ENCODE measurements around the gene TEKTIP1. TPM values are rescaled to one million over a fixed set of nuclear protein-coding genes. Genes with fewer than 3 reads are reported as not detected.
A peak's percentile ranks its signal among the peaks of the same experiment; 100 is the strongest.

TEKTIP1 gene
- total RNA-seq, 8 experiments from 2014 or later = 0.50 to 4.3 (median 0.99) TPM

- in situ Hi-C loops (cut with MboI; ENCODE audit: low pct_unique_long_range_greater_than_20kb in 2 of 9, low sequenced_read_pairs in 9 of 9, unreplicated experiment in 9 of 9) = no loop called here
- no peak overlapping the region for H3K4me3 ChIP-seq
- no peak overlapping the region for H3K27ac ChIP-seq
- ATAC-seq (replicated peaks in 6 of 8) = peak in 3 of 8 experiments; percentile 9 to 11 (median 10)
- H3K4me1 ChIP-seq (replicated peaks in 1 of 2) = no peaks in the 10 kb centered on the region
- 84 to 93% (median 89%) methylated on average over 6 to 7 of the region's 37 CpGs; no CpG with 5 or more reads in 7 of the 10 experiments for WGBS, 10 experiments
Observed at GRCh38 chr19:3520166-3521103, 18.5 kb upstream of the TEKTIP1 start.

- no peak overlapping the region for H3K4me3 ChIP-seq
- no peaks in the 10 kb centered on the region for H3K4me1 ChIP-seq (replicated peaks in 1 of 2)
- no peak for ATAC-seq (replicated peaks in 6 of 8)
- no peak overlapping the region for H3K27ac ChIP-seq
- in situ Hi-C loops (cut with MboI; ENCODE audit: low pct_unique_long_range_greater_than_20kb in 2 of 9, low sequenced_read_pairs in 9 of 9, unreplicated experiment in 9 of 9) = no loop called here
- 40 to 100% (median 88%) methylated on average over 1 to 7 of the region's 7 CpGs; no CpG with 5 or more reads in 1 of the 10 experiments for WGBS, 10 experiments
Observed at GRCh38 chr19:3521104-3521445, 17.9 kb upstream of the TEKTIP1 start.

GRCh38 chr19:3522421-3523360, 16.3 kb upstream of the TEKTIP1 start:
- no peak for ATAC-seq (replicated peaks in 6 of 8)
- H3K27ac ChIP-seq = no peak overlapping the region

GRCh38 chr19:3523361-3524077, 15.5 kb upstream of the TEKTIP1 start:
- no peak for ATAC-seq (replicated peaks in 6 of 8)
- no peak overlapping the region for H3K27ac ChIP-seq
- no peaks in the 10 kb centered on the region for H3K4me1 ChIP-seq (replicated peaks in 1 of 2)
- no peak overlapping the region for H3K4me3 ChIP-seq
- 89 to 100% methylated on average over 1 to 5 of the region's 21 CpGs; no CpG with 5 or more reads in 8 of the 10 experiments for WGBS, 10 experiments
- in situ Hi-C loops (cut with MboI; ENCODE audit: low pct_unique_long_range_greater_than_20kb in 2 of 9, low sequenced_read_pairs in 9 of 9, unreplicated experiment in 9 of 9) = no loop called here

More at GRCh38 chr19:3522421-3523360, 16.3 kb upstream of the TEKTIP1 start:
- in situ Hi-C loops (cut with MboI; ENCODE audit: low pct_unique_long_range_greater_than_20kb in 2 of 9, low sequenced_read_pairs in 9 of 9, unreplicated experiment in 9 of 9) = no loop called here
- no peaks in the 10 kb centered on the region for H3K4me1 ChIP-seq (replicated peaks in 1 of 2)
- no peak overlapping the region for H3K4me3 ChIP-seq
- 80 to 100% (median 100%) methylated on average over 1 to 3 of the region's 40 CpGs; no CpG with 5 or more reads in 5 of the 10 experiments for WGBS, 10 experiments

GRCh38 chr19:3524078-3524842, 14.7 kb upstream of the TEKTIP1 start:
- 92 to 100% (median 100%) methylated on average over 1 to 9 of the region's 33 CpGs; no CpG with 5 or more reads in 5 of the 10 experiments for WGBS, 10 experiments
- Histone ChIP-seq H3K4me1 (replicated peaks in 1 of 2) (no peaks in the 10 kb centered on the region), H3K4me3 (no peak overlapping the region), H3K27ac (no peak overlapping the region)
- in situ Hi-C loops (cut with MboI; ENCODE audit: low pct_unique_long_range_greater_than_20kb in 2 of 9, low sequenced_read_pairs in 9 of 9, unreplicated experiment in 9 of 9) = no loop called here
- ATAC-seq (replicated peaks in 6 of 8) = peak in 1 of 8 experiments; percentile 8

DNA sequence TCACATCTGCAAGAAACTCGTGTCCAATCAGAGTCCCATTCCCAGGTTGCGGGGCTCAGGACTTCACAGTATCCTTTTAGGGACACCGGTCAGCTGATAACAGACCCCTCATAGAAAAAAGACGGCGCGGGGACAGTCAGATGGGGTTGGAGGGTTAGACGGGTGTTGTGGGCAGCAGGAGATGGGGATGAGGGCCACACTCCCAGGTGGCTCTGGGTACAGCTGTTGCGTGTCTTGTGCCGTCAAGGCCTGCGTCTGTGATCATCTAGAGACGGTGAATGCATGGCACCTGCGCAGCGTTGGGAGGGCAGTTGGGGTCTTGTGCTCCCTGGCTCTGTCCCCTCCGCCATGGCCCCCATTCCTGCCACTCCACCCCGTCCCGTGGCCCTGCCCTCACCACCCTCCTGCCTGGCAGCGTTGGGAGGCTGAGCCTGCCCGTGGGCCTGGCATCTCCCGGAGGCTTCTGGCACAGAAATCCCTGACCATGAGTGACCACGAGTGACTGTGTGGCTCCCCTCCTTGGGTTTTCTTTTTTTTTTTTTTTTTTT, 14.0 kb upstream of the TEKTIP1 start:
- ATAC-seq (replicated peaks in 6 of 8) = no peak
- no peaks in the 10 kb centered on the region for H3K4me1 ChIP-seq (replicated peaks in 1 of 2)
- no peak overlapping the region for H3K4me3 ChIP-seq
- H3K27ac ChIP-seq = no peak overlapping the region
- 89 to 100% (median 93%) methylated on average over 1 to 5 of the region's 20 CpGs; no CpG with 5 or more reads in 7 of the 10 experiments for WGBS, 10 experiments
- in situ Hi-C loops (cut with MboI; ENCODE audit: low pct_unique_long_range_greater_than_20kb in 2 of 9, low sequenced_read_pairs in 9 of 9, unreplicated experiment in 9 of 9) = no loop called here

GRCh38 chr19:3526507-3527237, 12.3 kb upstream of the TEKTIP1 start:
- in situ Hi-C loops (cut with MboI; ENCODE audit: low pct_unique_long_range_greater_than_20kb in 2 of 9, low sequenced_read_pairs in 9 of 9, unreplicated experiment in 9 of 9) = no loop called here
- Histone ChIP-seq H3K4me1 (replicated peaks in 1 of 2) (no peaks in the 10 kb centered on the region), H3K27ac (no peak overlapping the region), H3K4me3 (no peak overlapping the region)
- 40 to 100% (median 100%) methylated on average over 1 to 3 of the region's 28 CpGs; no CpG with 5 or more reads in 7 of the 10 experiments for WGBS, 10 experiments
- ATAC-seq (replicated peaks in 6 of 8) = peak in 1 of 8 experiments; percentile 10

- H3K4me1 ChIP-seq (replicated peaks in 1 of 2) = no peaks in the 10 kb centered on the region
- 95 to 100% (median 98%) methylated on average over 4 to 7 of the region's 21 CpGs; no CpG with 5 or more reads in 6 of the 10 experiments for WGBS, 10 experiments
- H3K4me3 ChIP-seq = no peak overlapping the region
- no peak for ATAC-seq (replicated peaks in 6 of 8)
- in situ Hi-C loops (cut with MboI; ENCODE audit: low pct_unique_long_range_greater_than_20kb in 2 of 9, low sequenced_read_pairs in 9 of 9, unreplicated experiment in 9 of 9) = no loop called here
- no peak overlapping the region for H3K27ac ChIP-seq
Observed at GRCh38 chr19:3527238-3527910, 11.6 kb upstream of the TEKTIP1 start.

- Histone ChIP-seq H3K4me3 (no peak overlapping the region), H3K27ac (no peak overlapping the region), H3K4me1 (replicated peaks in 1 of 2) (no peaks in the 10 kb centered on the region)
- WGBS, 10 experiments = 80 to 97% (median 93%) methylated on average over 1 to 6 of the region's 14 CpGs; no CpG with 5 or more reads in 7 of the 10 experiments
- in situ Hi-C loops (cut with MboI; ENCODE audit: low pct_unique_long_range_greater_than_20kb in 2 of 9, low sequenced_read_pairs in 9 of 9, unreplicated experiment in 9 of 9) = no loop called here
- no peak for ATAC-seq (replicated peaks in 6 of 8)
Observed at GRCh38 chr19:3528080-3528479, 10.9 kb upstream of the TEKTIP1 start.

GRCh38 chr19:3528539-3529211, 10.3 kb upstream of the TEKTIP1 start:
- H3K27ac ChIP-seq = no peak overlapping the region
- H3K4me1 ChIP-seq (replicated peaks in 1 of 2) = no peaks in the 10 kb centered on the region
- 90 to 100% (median 97%) methylated on average over 7 to 20 of the region's 20 CpGs; no CpG with 5 or more reads in 1 of the 10 experiments for WGBS, 10 experiments
- in situ Hi-C loops (cut with MboI; ENCODE audit: low pct_unique_long_range_greater_than_20kb in 2 of 9, low sequenced_read_pairs in 9 of 9, unreplicated experiment in 9 of 9) = no loop called here
- no peak overlapping the region for H3K4me3 ChIP-seq
- ATAC-seq (replicated peaks in 6 of 8) = no peak
